ENCODE results near the gene KLF1.

- no peak for TF ChIP-seq CTCF (IDR thresholded peaks at IDR 0.05)
- no peak for TF ChIP-seq POLR2A (IDR thresholded peaks at IDR 0.05)
Measured at GRCh38 chr19:12866416-12867119, 20.4 kb downstream of the KLF1 start.
